NCI-H2196 treated with DMSO at 0.1 percent for 48 hours (cell line): ENCODE data around the gene GOLGA8N.

Experiments
- DNase-seq: peaks from one replicate; lab custom pipeline; 2025; ENCODE audit not compliant: unreplicated experiment; lab: John Stamatoyannopoulos, UW

Gene GOLGA8N

GRCh38 chr15:32651229-32651837, 58.1 kb downstream of the GOLGA8N start:
- DNase-seq = peak; percentile 18

DNA sequence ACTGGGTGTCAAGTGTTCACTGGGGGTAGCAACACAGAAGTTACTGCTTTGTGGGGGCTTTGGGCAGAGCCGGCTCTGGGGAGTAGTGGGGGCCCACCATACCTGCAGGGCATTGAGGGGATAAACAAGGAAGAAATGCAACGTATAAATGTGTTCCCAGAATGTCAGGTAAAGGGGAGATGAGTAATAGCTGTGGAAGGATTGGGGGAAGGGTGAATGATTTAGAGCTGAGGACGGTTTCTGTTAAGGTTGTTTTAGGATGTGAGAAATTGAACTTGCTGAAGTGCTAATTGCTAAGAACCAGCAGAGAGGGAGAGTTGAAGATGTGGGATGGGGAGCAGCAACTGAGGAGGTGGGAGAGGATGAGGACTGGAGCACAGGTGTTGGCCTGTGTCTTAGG, 58.9 kb downstream of the GOLGA8N start:
- DNase-seq = no peak

- DNase-seq = no peak
Measured at GRCh38 chr15:32656091-32656490, 62.8 kb downstream of the GOLGA8N start.

DNA sequence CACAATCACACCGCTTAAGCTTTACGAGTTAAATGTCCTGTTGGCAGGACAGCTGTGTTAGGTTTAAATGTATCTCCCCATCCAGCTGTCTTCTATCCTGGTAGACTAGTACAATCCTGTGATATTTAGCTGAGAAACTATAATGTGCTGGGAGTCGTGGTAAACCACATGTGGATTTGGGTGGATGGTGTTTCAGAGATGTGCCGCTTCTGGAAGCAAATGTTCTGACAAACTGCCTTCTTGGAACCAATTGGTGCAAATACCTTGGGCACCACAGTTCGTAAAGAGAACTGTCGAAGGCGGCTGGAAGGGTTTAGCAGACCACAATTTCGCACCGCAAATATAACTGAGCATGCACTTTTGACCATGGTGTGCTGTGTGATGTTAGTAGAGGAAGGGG, 63.2 kb downstream of the GOLGA8N start:
- DNase-seq = no peak
